MM.1S (cell line): Measurements from ENCODE around the gene AP5M1.
A peak's percentile ranks its signal among the peaks of the same experiment; 100 is the strongest.
"Not testable (repeated sequence)": the region's sequence is repeated elsewhere in the genome, so short reads cannot be mapped to it uniquely, and the experiment has no call there.

Experiments used
- DNase-seq: peaks from one replicate; pipeline ENCODE4 v3.0.0-alpha.2; 2015
- H2AFZ ChIP-seq: fragments of 300-600 bp; sonication (generic); 2 replicates; pipeline ENCODE4 v1.6.0; 2016; ENCODE audit warnings: antibody characterized with exemption, low read length
- H3F3A ChIP-seq: fragments of 300-600 bp; sonication (generic); 2 replicates; pipeline ENCODE4 v1.6.1; 2016; ENCODE audit warnings: mild to moderate bottlenecking, antibody characterized with exemption, low read length, moderate library complexity, mixed read lengths; ENCODE audit not compliant: insufficient read depth
- H3K27ac ChIP-seq: fragments of 300-600 bp; sonication (generic); 2 replicates; pipeline ENCODE4 v1.5.1; 2016; ENCODE audit warnings: mild to moderate bottlenecking, low read length
- H3K27me3 ChIP-seq: fragments of 300-600 bp; sonication (generic); replicated peaks from 2 replicates; pipeline ENCODE4 v1.6.0; 2016; ENCODE audit warnings: low read length; ENCODE audit not compliant: insufficient read depth
- H3K36me3 ChIP-seq: fragments of 300-600 bp; sonication (generic); replicated peaks from 2 replicates; pipeline ENCODE4 v1.6.1; 2016; ENCODE audit warnings: mild to moderate bottlenecking, low read length, mixed read lengths; ENCODE audit not compliant: insufficient read depth
- H3K4me1 ChIP-seq: fragments of 300-600 bp; sonication (generic); 2 replicates; pipeline ENCODE4 v1.6.1; 2016; ENCODE audit warnings: low read length, mixed read lengths
- H3K4me2 ChIP-seq: fragments of 300-600 bp; sonication (generic); 2 replicates; pipeline ENCODE4 v1.6.0; 2016; ENCODE audit warnings: low read depth, low read length
- H3K4me3 ChIP-seq: fragments of 300-600 bp; sonication (generic); 2 replicates; pipeline ENCODE4 v1.5.1; 2016; ENCODE audit warnings: low read length, mixed read lengths
- H3K79me2 ChIP-seq: fragments of 300-600 bp; sonication (generic); 2 replicates; pipeline ENCODE4 v1.6.1; 2016; ENCODE audit warnings: mixed run types, low read length, mixed read lengths
- H3K9ac ChIP-seq: fragments of 300-600 bp; sonication (generic); 2 replicates; pipeline ENCODE4 v1.6.1; 2016; ENCODE audit warnings: low read length, mixed read lengths
- H3K9me2 ChIP-seq: fragments of 300-600 bp; sonication (generic); replicated peaks from 2 replicates; pipeline ENCODE4 v1.6.1; 2016; ENCODE audit warnings: mild to moderate bottlenecking, low read length, mixed read lengths; ENCODE audit not compliant: insufficient read depth
- H3K9me3 ChIP-seq: fragments of 300-600 bp; sonication (generic); replicated peaks from 2 replicates; pipeline ENCODE4 v1.6.1; 2016; ENCODE audit warnings: mild to moderate bottlenecking, low read length, mixed read lengths; ENCODE audit not compliant: insufficient read depth
- H4K20me1 ChIP-seq: fragments of 300-600 bp; sonication (generic); 2 replicates; pipeline ENCODE4 v1.6.1; 2016; ENCODE audit warnings: mild to moderate bottlenecking, low read length, moderate library complexity, mixed read lengths; ENCODE audit not compliant: insufficient read depth
- CTCF ChIP-seq: fragments of 300-600 bp; sonication (generic); IDR thresholded peaks from 2 replicates; pipeline ENCODE4 v1.5.1; 2016; ENCODE audit warnings: antibody characterized with exemption, low read length, mixed read lengths
- EZH2 ChIP-seq: fragments of 300-600 bp; sonication (generic); optimal IDR thresholded peaks from 2 replicates; pipeline ENCODE3; 2017; ENCODE audit warnings: low read depth, mild to moderate bottlenecking, antibody characterized with exemption, low read length, mixed read lengths
- EZH2phosphoT487 ChIP-seq: fragments of 300-600 bp; sonication (generic); IDR thresholded peaks from 2 replicates; pipeline ENCODE4 v1.6.1; 2018; ENCODE audit warnings: antibody characterized with exemption, low read length

AP5M1 gene

DNA sequence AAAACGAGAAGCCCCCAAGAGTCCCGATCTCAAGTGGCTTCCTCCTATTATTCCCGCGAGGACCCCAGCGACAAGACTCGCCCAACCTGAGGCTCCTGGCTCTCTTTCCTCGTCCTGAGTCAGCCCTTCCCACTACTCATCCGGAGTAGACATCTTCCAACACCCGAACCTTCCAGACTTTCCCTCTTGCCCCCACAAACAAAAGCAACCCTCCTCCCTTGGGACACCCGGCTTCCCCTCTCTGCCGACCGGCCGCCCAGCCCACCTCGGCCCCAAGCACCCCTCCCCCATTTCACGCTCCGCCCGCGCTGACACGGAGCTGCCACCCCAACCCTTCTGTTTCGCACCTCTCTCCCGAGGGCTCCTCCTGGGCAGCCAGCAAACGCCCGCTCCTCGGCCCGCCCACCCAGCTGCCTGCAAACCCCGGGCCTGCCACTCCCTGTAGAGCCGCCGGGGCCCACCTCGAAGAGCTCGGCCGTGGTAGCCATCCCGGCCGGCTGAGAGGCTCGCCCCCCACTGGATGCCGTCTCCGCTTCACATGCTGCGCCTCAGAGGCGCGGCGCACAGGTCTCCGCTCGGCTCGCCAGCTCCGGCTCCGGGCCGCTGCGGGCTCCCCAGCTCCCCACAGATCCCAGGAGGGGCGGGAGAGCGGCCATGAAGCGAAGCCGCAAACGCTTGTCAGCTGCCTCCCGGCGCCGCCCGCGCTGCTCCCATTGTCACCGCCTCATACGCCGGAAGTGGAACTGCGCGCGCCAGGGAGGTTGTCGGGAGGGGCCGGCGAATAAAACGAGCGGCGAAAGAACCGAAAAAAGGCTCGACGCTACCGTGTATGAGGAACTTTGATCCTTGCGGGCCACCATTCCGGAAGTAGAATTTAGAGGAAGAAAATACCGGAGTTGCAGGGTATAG, at the start of gene AP5M1, which contains the start of gene EXOC5:
Gene AP5M1, plus strand, starts transcription at position 811 of the 909 bp plus-strand sequence. CDS start 344 bp downstream, outside the sequence.
Gene EXOC5, minus strand, starts transcription at position 745 of the 909 bp plus-strand sequence. Its CDS starts 257 bp downstream, at position 488.
- H2AFZ ChIP-seq, result peak within 1 kb of the TSS; percentile 80
- DNase-seq, result peak; percentile 83
- peak within 1 kb of the TSS; percentile 91 for H3K27ac ChIP-seq
- H3K9ac ChIP-seq, result peak within 1 kb of the TSS; percentile 77
- no peaks in the 10 kb centered on the region for H3K9me3 ChIP-seq
- H3K27me3 ChIP-seq, result no peaks in the 10 kb centered on the region
- H3K4me3 ChIP-seq, result peak within 1 kb of the TSS; percentile 80
- no peak for TF ChIP-seq EZH2phosphoT487
- TF ChIP-seq EZH2, result no peak
- no peak for TF ChIP-seq CTCF
- no peaks in the 10 kb centered on the region for H4K20me1 ChIP-seq
- H3K36me3 ChIP-seq, result no peaks in the 10 kb centered on the region
- no peaks in the 10 kb centered on the region for H3K9me2 ChIP-seq
- H3K4me2 ChIP-seq, result peak within 1 kb of the TSS; percentile 41; the same call in 1 of the 2 replicates
- peaks cover 73% of the 10 kb centered on the region for H3K79me2 ChIP-seq
- H3F3A ChIP-seq, result peaks cover 6% of the 10 kb centered on the region
- no peaks in the 10 kb centered on the region for H3K4me1 ChIP-seq

- no peaks in the 10 kb centered on the region for H3K79me2 ChIP-seq
- H3K9ac ChIP-seq, result no peak overlapping the region
- TF ChIP-seq CTCF (no peak), EZH2 (no peak), EZH2phosphoT487 (no peak)
- no peaks in the 10 kb centered on the region for H3K36me3 ChIP-seq
- H3K27ac ChIP-seq, result no peak overlapping the region
- no peak overlapping the region for H2AFZ ChIP-seq
- H3K4me2 ChIP-seq, result no peak overlapping the region
- H3K9me2 ChIP-seq, result no peaks in the 10 kb centered on the region
- H3K4me3 ChIP-seq, result no peak overlapping the region
- no peaks in the 10 kb centered on the region for H3K9me3 ChIP-seq
- no peak for DNase-seq
- no peaks in the 10 kb centered on the region for H3K4me1 ChIP-seq
- H4K20me1 ChIP-seq, result no peaks in the 10 kb centered on the region
- H3F3A ChIP-seq, result no peaks in the 10 kb centered on the region
- H3K27me3 ChIP-seq, result no peaks in the 10 kb centered on the region
These were observed 46.8 kb upstream of the AP5M1 start for GRCh38 chr14:57221931-57222330.

- Histone ChIP-seq H4K20me1 (no peaks in the 10 kb centered on the region), H3K9me2 (no peaks in the 10 kb centered on the region), H3K9me3 (no peaks in the 10 kb centered on the region), H3K36me3 (no peaks in the 10 kb centered on the region), H3K4me1 (no peaks in the 10 kb centered on the region), H3K27ac (no peak overlapping the region), H3K27me3 (no peaks in the 10 kb centered on the region), H3K79me2 (no peaks in the 10 kb centered on the region), H3K9ac (no peak overlapping the region), H3K4me3 (no peak overlapping the region), H3K4me2 (no peak overlapping the region), H2AFZ (no peak overlapping the region), H3F3A (no peaks in the 10 kb centered on the region)
- TF ChIP-seq EZH2phosphoT487 (no peak), EZH2 (no peak), CTCF (no peak)
- no peak for DNase-seq
These were observed 41.7 kb upstream of the AP5M1 start for GRCh38 chr14:57227083-57227482.

DNA sequence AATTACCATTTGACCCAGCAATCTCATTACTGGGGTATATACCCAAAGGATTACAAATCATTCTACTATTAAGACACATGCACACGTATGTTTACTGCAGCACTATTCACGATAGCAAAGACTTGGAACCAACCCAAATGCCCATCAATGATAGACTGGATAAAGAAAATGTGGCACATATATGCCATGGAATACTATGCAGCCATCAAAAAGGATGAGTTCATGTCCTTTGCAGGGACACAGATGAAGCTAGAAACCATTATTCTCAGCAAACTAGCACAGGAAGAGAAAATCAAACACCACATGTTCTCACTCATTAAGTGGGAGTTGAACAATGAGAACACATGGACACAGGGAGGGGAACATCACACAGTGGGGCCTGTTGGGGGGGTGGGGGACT, 40.5 kb upstream of the AP5M1 start:
- not testable (repeated sequence) for H3K4me3 ChIP-seq

More for the DNA sequence above, 40.5 kb upstream of the AP5M1 start:
- not testable (repeated sequence) for H3F3A ChIP-seq, H3K9me3 ChIP-seq, H3K4me1 ChIP-seq, H3K4me2 ChIP-seq, H3K79me2 ChIP-seq, H3K9me2 ChIP-seq, H2AFZ ChIP-seq, H3K27me3 ChIP-seq, H4K20me1 ChIP-seq, DNase-seq, H3K9ac ChIP-seq, H3K36me3 ChIP-seq, H3K27ac ChIP-seq
